MM.1S (cell line): ENCODE measurements around the gene NUP85.

Experiments
- DNase-seq: peaks from one replicate; pipeline ENCODE4 v3.0.0-alpha.2; 2015
- H2AFZ ChIP-seq: fragments of 300-600 bp; sonication (generic); 2 replicates; pipeline ENCODE4 v1.6.0; 2016; ENCODE audit warnings: antibody characterized with exemption, low read length
- H3F3A ChIP-seq: fragments of 300-600 bp; sonication (generic); 2 replicates; pipeline ENCODE4 v1.6.1; 2016; ENCODE audit warnings: mild to moderate bottlenecking, antibody characterized with exemption, low read length, moderate library complexity, mixed read lengths; ENCODE audit not compliant: insufficient read depth
- H3K27ac ChIP-seq: fragments of 300-600 bp; sonication (generic); 2 replicates; pipeline ENCODE4 v1.5.1; 2016; ENCODE audit warnings: mild to moderate bottlenecking, low read length
- H3K27me3 ChIP-seq: fragments of 300-600 bp; sonication (generic); replicated peaks from 2 replicates; pipeline ENCODE4 v1.6.0; 2016; ENCODE audit warnings: low read length; ENCODE audit not compliant: insufficient read depth
- H3K36me3 ChIP-seq: fragments of 300-600 bp; sonication (generic); replicated peaks from 2 replicates; pipeline ENCODE4 v1.6.1; 2016; ENCODE audit warnings: mild to moderate bottlenecking, low read length, mixed read lengths; ENCODE audit not compliant: insufficient read depth
- H3K4me1 ChIP-seq: fragments of 300-600 bp; sonication (generic); 2 replicates; pipeline ENCODE4 v1.6.1; 2016; ENCODE audit warnings: low read length, mixed read lengths
- H3K4me2 ChIP-seq: fragments of 300-600 bp; sonication (generic); 2 replicates; pipeline ENCODE4 v1.6.0; 2016; ENCODE audit warnings: low read depth, low read length
- H3K4me3 ChIP-seq: fragments of 300-600 bp; sonication (generic); 2 replicates; pipeline ENCODE4 v1.5.1; 2016; ENCODE audit warnings: low read length, mixed read lengths
- H3K79me2 ChIP-seq: fragments of 300-600 bp; sonication (generic); 2 replicates; pipeline ENCODE4 v1.6.1; 2016; ENCODE audit warnings: mixed run types, low read length, mixed read lengths
- H3K9ac ChIP-seq: fragments of 300-600 bp; sonication (generic); 2 replicates; pipeline ENCODE4 v1.6.1; 2016; ENCODE audit warnings: low read length, mixed read lengths
- H3K9me2 ChIP-seq: fragments of 300-600 bp; sonication (generic); replicated peaks from 2 replicates; pipeline ENCODE4 v1.6.1; 2016; ENCODE audit warnings: mild to moderate bottlenecking, low read length, mixed read lengths; ENCODE audit not compliant: insufficient read depth
- H3K9me3 ChIP-seq: fragments of 300-600 bp; sonication (generic); replicated peaks from 2 replicates; pipeline ENCODE4 v1.6.1; 2016; ENCODE audit warnings: mild to moderate bottlenecking, low read length, mixed read lengths; ENCODE audit not compliant: insufficient read depth
- H4K20me1 ChIP-seq: fragments of 300-600 bp; sonication (generic); 2 replicates; pipeline ENCODE4 v1.6.1; 2016; ENCODE audit warnings: mild to moderate bottlenecking, low read length, moderate library complexity, mixed read lengths; ENCODE audit not compliant: insufficient read depth
- CTCF ChIP-seq: fragments of 300-600 bp; sonication (generic); IDR thresholded peaks from 2 replicates; pipeline ENCODE4 v1.5.1; 2016; ENCODE audit warnings: antibody characterized with exemption, low read length, mixed read lengths
- EZH2 ChIP-seq: fragments of 300-600 bp; sonication (generic); optimal IDR thresholded peaks from 2 replicates; pipeline ENCODE3; 2017; ENCODE audit warnings: low read depth, mild to moderate bottlenecking, antibody characterized with exemption, low read length, mixed read lengths
- EZH2phosphoT487 ChIP-seq: fragments of 300-600 bp; sonication (generic); IDR thresholded peaks from 2 replicates; pipeline ENCODE4 v1.6.1; 2018; ENCODE audit warnings: antibody characterized with exemption, low read length

The NUP85 gene

GRCh38 chr17:75232786-75233185 lies 27.3 kb downstream of the NUP85 start:
- no peak for TF ChIP-seq EZH2phosphoT487
- TF ChIP-seq EZH2 = no peak
- TF ChIP-seq CTCF = no peak
- Histone ChIP-seq H2AFZ (no peak overlapping the region), H3K27me3 (no peaks in the 10 kb centered on the region), H3K79me2 (no peaks in the 10 kb centered on the region; the same call in 1 of the 2 replicates), H3K27ac (no peak overlapping the region), H3K9me3 (no peaks in the 10 kb centered on the region), H3K9me2 (no peaks in the 10 kb centered on the region), H3F3A (peaks cover 7% of the 10 kb centered on the region; the same call in 1 of the 2 replicates), H3K4me1 (no peaks in the 10 kb centered on the region), H3K9ac (no peak overlapping the region), H3K36me3 (peaks cover 20% of the 10 kb centered on the region), H3K4me2 (no peak overlapping the region), H3K4me3 (no peak overlapping the region), H4K20me1 (no peaks in the 10 kb centered on the region)
- no peak for DNase-seq

- H3K9me2 ChIP-seq = no peaks in the 10 kb centered on the region
- H3K9me3 ChIP-seq = no peaks in the 10 kb centered on the region
- no peaks in the 10 kb centered on the region for H4K20me1 ChIP-seq
- H3K4me2 ChIP-seq = no peak overlapping the region
- H3K79me2 ChIP-seq = no peaks in the 10 kb centered on the region
- no peak for TF ChIP-seq EZH2
- no peak for TF ChIP-seq CTCF
- TF ChIP-seq EZH2phosphoT487 = no peak
- H3K4me1 ChIP-seq = no peaks in the 10 kb centered on the region
- H2AFZ ChIP-seq = no peak overlapping the region
- H3K27me3 ChIP-seq = no peaks in the 10 kb centered on the region
- no peak for DNase-seq
- peaks cover 21% of the 10 kb centered on the region for H3K36me3 ChIP-seq
- no peak overlapping the region for H3K9ac ChIP-seq
- no peak overlapping the region for H3K27ac ChIP-seq
- peaks cover 12% of the 10 kb centered on the region; the same call in 1 of the 2 replicates for H3F3A ChIP-seq
- no peak overlapping the region for H3K4me3 ChIP-seq
Measured at GRCh38 chr17:75237100-75238014, 31.9 kb downstream of the NUP85 start.

GRCh38 chr17:75238020-75238580 lies 32.6 kb downstream of the NUP85 start:
- Histone ChIP-seq H4K20me1 (no peaks in the 10 kb centered on the region), H3K9me2 (no peaks in the 10 kb centered on the region), H3K4me3 (no peak overlapping the region), H3K4me1 (no peaks in the 10 kb centered on the region), H3F3A (peaks cover 12% of the 10 kb centered on the region; the same call in 1 of the 2 replicates), H3K36me3 (peaks cover 15% of the 10 kb centered on the region), H3K79me2 (no peaks in the 10 kb centered on the region), H3K4me2 (no peak overlapping the region), H3K27ac (no peak overlapping the region), H2AFZ (no peak overlapping the region), H3K9me3 (no peaks in the 10 kb centered on the region), H3K9ac (no peak overlapping the region), H3K27me3 (no peaks in the 10 kb centered on the region)
- TF ChIP-seq EZH2 (no peak), CTCF (no peak), EZH2phosphoT487 (no peak)
- no peak for DNase-seq
